ENCODE results near the gene DYNLT4. TPM values are rescaled to one million over a fixed set of nuclear protein-coding genes. Genes with fewer than 3 reads are reported as not detected.

The DYNLT4 gene
- total RNA-seq, 1 donor from 2014 or later: 1.9 TPM

GRCh38 chr1:44821240-44821715 lies 14.1 kb upstream of the DYNLT4 start:
- intact Hi-C loops (cut with micrococcal nuclease): no loop called here
- Histone ChIP-seq H3K27ac (replicated peaks) (peak overlapping the region; percentile 94), H3K27me3 (ENCODE audit: low read depth) (no peaks in the 10 kb centered on the region), H3K9me3 (replicated peaks) (no peaks in the 10 kb centered on the region), H3K36me3 (no peaks in the 10 kb centered on the region), H3K4me1 (peaks cover 28% of the 10 kb centered on the region), H3K4me3 (peak overlapping the region; percentile 72)
- TF ChIP-seq CTCF (IDR thresholded peaks at IDR 0.05; ENCODE audit: borderline replicate concordance): no peak
- no peak for DNase-seq

- no peaks in the 10 kb centered on the region for H3K36me3 ChIP-seq
- no peak for TF ChIP-seq CTCF (IDR thresholded peaks at IDR 0.05; ENCODE audit: borderline replicate concordance)
- no peak for DNase-seq
- peaks cover 24% of the 10 kb centered on the region for H3K4me1 ChIP-seq
- no peaks in the 10 kb centered on the region for H3K9me3 ChIP-seq (replicated peaks)
- intact Hi-C loops (cut with micrococcal nuclease): no loop called here
- no peaks in the 10 kb centered on the region for H3K27me3 ChIP-seq (ENCODE audit: low read depth)
- H3K27ac ChIP-seq (replicated peaks): peak overlapping the region; percentile 94
- H3K4me3 ChIP-seq: peak overlapping the region; percentile 72
Observed at GRCh38 chr1:44820328-44821239, 13.4 kb upstream of the DYNLT4 start.

GRCh38 chr1:44819608-44820327 lies 12.6 kb upstream of the DYNLT4 start:
- H3K4me1 ChIP-seq: peaks cover 24% of the 10 kb centered on the region
- H3K27ac ChIP-seq (replicated peaks): peak overlapping the region; percentile 94
- intact Hi-C loops (cut with micrococcal nuclease): no loop called here
- no peak for TF ChIP-seq CTCF (IDR thresholded peaks at IDR 0.05; ENCODE audit: borderline replicate concordance)
- H3K4me3 ChIP-seq: peak overlapping the region; percentile 72
- DNase-seq: peak; percentile 79
- no peaks in the 10 kb centered on the region for H3K36me3 ChIP-seq
- H3K9me3 ChIP-seq (replicated peaks): no peaks in the 10 kb centered on the region
- H3K27me3 ChIP-seq (ENCODE audit: low read depth): no peaks in the 10 kb centered on the region

- no peak for TF ChIP-seq CTCF (IDR thresholded peaks at IDR 0.05; ENCODE audit: borderline replicate concordance)
- Histone ChIP-seq H3K27ac (replicated peaks) (peak overlapping the region; percentile 94), H3K36me3 (no peaks in the 10 kb centered on the region), H3K27me3 (ENCODE audit: low read depth) (no peaks in the 10 kb centered on the region), H3K4me3 (peak overlapping the region; percentile 72), H3K4me1 (peaks cover 30% of the 10 kb centered on the region), H3K9me3 (replicated peaks) (no peaks in the 10 kb centered on the region)
- intact Hi-C loops (cut with micrococcal nuclease): no loop called here
- peak; percentile 11 for DNase-seq
Observed at GRCh38 chr1:44819196-44819607, 12.1 kb upstream of the DYNLT4 start.

- Histone ChIP-seq H3K36me3 (no peaks in the 10 kb centered on the region), H3K9me3 (replicated peaks) (no peaks in the 10 kb centered on the region), H3K4me3 (no peak overlapping the region), H3K27me3 (ENCODE audit: low read depth) (no peaks in the 10 kb centered on the region), H3K4me1 (peaks cover 43% of the 10 kb centered on the region), H3K27ac (replicated peaks) (peak overlapping the region; percentile 94)
- intact Hi-C loops (cut with micrococcal nuclease): no loop called here
- DNase-seq: peak; percentile 3
- TF ChIP-seq CTCF (IDR thresholded peaks at IDR 0.05; ENCODE audit: borderline replicate concordance): no peak
Observed at GRCh38 chr1:44817771-44818495, 10.8 kb upstream of the DYNLT4 start.
